T1000 (cell line): ENCODE data around the gene TBC1D10A.

Experiments used
- DNase-seq: peaks from one replicate; lab custom pipeline; 2025; ENCODE audit warnings: mixed read lengths; lab: John Stamatoyannopoulos, UW

The TBC1D10A gene

DNA sequence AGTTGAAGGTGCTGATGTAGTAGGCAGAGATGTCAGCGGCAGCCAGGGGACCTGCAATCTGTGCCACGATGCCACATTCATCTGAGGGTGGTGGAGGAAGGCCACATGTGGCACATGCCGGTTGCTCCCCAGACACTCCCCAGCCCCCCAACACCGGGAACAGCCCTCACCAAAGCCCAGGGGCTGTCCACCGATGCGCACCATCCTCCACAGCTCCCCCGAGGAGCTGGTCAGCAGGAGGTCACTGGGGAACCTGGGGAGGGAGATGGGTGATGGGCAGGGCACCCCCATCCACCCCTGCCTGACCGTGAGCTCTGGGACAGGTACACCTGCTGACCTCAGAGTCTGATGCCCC, 40.9 kb downstream of the TBC1D10A start:
- no peak for DNase-seq

DNA sequence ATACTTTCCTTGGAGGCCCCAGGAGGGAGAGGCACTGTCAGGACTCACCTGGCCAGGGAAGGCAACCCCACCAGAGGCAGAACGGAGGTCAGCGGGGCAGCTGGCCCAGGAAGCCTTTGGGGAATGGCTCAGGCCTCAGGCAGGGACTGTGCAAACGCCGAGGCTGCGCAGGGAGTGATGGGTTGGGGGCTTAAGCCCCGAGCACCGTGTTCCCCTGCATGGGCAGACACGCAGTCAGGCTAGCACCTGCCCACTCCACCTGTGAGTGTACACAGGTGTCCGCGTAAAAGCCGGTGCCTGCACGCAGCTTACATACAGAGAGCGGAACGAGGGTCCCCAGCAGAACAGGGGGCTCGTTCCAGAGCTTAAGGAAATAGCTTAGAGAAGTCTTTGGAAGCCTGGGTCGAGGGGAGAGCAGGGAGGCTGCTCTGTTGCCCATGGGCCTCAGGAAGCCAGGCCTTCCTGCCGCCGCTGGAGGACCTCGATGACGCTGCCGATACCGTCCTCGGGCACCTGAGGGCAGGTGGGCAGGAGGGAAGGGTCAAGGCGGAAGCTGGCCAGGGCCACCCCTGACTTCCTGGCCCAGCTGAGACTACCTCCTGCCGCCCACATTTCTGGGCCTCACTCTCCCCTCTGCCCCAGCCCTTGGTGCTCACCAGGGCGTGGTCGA, 41.4 kb downstream of the TBC1D10A start:
- DNase-seq = no peak

DNA sequence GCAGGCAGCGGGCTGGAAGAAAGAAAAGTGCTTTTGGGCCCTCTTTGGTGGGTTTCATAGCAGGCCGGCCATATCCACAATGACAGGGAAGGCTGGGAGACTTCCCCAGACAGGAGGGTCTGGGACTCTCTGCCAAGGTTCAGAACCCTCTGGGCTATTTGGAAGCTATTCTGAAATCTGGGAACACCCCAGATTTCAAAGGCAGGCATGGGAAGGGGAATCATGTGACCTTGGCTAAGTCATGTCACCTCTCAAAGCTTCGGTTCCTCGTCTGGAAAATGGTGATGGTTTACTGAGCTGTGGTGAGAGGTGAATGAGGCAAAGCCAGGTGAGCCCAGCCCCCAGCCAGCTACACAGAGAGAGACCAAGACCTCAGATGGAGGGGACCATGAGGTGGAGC, 42.1 kb downstream of the TBC1D10A start:
- DNase-seq = no peak

DNA sequence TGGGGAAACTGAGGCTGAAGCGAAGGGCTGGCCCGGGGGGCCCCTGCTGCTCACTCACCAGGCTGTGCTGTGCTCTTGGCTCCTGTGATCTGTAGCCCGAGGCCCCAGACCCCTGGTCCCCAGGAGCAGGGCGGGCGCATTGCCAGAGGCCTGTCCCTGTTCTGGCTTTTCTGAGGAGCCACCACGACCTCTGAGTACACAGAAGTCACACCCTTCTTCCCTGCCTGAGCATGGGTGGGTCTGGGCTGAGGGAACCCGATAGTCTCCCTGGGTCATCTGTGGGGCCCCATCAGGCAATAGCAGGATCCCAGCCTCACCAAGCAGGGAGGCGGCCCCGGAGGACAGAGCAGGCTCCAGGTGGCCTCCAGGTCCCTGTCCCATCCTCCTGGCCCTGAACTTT, 42.6 kb downstream of the TBC1D10A start:
- DNase-seq = no peak

DNA sequence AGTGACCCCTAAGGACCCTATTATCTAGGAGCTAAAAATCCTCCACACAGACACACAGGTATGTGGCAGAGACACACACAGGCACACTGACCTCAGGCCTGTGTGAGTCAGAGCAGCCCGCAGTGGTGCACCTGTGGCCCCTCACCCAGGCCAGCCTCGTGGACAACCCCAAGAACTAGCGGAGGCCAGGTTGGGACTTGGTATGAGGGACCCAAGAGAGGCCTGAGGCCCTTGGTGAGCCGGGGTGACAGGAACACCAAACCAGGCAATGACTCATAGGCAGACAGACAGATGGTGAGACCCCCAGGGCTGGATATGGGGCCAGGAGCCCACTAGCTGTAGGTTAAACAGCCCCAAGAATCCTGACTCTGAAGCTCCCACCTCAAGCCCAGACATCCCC, 43.4 kb downstream of the TBC1D10A start:
- no peak for DNase-seq

DNA sequence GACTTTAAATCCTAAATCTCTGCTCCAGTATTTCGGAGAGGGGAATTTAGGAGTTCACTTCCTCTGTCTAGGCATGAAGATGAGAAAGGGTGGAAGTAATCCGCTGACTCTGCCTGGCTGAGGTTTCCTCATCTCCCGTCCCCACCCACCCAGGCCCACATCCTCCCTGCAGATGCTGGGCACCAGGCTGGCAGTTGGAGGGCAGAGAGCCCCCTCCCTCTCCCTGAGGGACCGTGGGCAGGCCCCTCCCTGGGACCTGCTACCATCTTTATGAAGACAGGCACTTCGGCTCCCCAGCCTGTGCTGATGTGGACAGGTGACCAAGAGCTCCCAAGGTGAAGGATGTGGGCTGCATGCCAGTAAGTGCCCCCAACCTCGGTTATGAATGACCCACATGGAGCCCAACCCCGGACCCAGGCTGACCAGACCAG, 44.1 kb downstream of the TBC1D10A start:
- DNase-seq = no peak

DNA sequence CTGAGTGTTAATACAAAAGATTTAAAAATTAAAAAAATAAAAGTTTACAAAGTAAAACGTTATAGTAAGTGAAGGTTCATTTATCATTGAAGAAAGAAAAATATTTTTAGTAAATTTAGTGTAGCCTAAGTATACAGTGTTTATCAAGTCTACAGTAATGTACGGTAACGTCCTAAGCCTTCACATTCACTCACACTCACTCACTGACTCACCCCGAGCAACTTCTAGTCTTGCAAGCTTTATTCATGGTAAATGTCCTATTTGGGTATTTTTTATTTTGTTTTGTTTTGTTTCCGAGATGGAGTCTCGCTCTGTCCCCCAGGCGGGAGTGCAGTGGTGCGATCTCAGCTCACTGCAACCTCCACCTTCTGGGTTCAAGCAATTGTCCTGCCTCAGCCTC, 46.2 kb downstream of the TBC1D10A start:
- DNase-seq = no peak

DNA sequence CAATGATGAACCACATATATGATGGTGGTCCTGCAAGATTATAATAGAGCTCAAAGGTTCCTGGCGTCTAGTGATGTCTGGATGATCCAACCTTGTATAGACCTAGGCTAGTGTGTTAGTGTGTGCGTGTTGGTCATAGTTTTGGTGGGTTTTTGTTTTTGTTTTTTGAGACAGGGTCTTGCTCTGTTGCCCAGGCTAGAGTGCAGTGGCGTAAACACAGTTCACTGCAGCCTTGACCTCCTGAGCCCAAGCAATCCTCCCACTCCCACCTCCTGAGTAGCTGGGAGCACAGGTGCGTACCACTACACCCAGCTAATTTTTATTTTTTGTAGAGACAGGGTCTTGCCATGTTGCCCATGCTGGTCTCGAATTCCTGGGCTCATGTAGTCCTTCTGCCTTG, 46.8 kb downstream of the TBC1D10A start:
- no peak for DNase-seq

DNA sequence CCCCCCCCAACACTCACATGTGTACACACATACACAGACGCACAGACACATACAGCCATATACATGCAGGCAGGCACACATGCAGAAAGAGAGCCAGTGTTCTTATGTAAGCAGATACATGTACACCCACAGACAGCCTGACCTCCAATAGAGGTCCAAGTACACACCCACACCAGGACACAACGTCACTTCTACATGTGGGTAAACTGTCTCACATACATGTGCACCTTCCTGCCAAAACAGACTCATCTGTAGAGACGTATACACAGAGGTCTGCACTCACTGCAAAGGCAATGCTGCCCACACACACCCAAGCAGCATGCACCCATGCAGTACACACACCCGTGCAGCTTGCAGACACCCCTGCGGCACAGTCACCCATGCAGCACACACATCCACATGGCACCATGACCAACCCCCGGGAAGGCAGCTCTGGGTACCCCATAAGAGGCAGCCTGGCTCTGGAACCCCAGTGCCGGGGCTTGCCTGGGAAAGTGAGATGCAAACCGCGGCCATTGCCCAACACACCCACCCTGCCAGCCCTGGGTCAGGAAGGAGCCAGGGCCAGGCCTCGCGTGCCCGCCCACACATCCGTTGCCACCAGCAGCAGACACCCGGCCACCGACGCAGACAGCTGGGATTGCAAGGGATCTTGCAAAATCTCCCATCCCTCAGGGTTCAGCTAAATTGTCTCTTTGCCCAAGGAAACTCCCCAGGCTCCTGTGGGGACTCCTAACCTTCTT, 47.5 kb downstream of the TBC1D10A start:
- no peak for DNase-seq

DNA sequence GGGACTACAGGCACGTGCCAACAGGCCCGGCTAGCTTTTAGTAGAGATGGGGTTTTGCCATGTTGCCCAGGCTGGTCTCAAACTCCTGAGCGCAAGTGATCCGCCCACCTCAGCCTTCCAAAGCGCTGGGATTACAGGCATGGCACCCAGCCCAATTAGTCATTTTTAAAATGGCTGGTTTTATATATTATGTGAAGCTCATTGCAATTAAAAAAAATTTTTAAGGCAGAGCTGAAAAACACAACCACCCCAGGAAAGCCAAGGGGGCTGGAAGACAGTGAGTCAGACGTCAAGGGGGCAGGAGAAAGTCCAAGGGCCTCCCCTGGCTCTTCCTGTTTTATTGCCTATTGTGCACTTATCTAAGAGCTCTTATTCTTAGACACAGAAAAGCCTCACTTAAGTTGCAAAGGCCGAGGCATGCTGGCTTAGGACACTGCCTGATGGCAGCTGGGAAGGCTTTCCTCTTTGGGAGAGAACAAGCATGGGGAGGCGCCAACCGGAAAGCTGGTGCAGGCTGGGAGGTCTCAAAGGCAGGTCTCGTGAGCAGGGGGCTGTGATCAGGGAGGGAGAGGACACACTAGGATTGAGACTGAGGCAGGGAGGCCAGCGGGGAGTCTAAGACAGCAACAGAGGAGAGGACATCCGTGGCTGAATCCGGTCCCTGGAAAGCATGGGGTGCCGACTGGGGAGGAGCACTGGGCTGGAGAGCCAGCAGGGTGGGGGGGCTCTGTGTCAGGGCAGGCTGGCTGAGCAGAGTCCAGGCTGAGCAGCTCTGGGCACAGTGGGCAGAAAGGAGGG, 49.0 kb downstream of the TBC1D10A start:
- DNase-seq = peak; percentile 55

DNA sequence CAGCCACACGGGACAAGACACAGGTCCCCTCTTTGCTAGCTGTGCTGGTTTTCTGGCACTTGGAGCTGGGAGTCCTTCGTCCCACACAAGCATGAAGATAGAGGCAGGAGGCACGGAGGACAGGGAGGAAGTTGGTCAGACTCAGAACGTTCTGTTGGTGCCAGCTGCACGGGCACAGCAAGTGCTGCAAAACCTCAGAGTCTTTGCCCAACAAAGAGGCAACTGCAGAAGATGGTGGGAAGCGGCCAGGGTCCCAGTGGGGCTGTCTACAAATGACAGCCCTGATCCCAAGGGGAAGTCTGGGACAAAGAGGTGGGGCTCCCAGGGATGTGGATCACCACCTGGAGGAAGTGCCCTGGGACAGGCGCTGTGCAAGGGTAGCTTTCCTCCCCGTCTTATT, 50.7 kb downstream of the TBC1D10A start:
- DNase-seq = no peak

DNA sequence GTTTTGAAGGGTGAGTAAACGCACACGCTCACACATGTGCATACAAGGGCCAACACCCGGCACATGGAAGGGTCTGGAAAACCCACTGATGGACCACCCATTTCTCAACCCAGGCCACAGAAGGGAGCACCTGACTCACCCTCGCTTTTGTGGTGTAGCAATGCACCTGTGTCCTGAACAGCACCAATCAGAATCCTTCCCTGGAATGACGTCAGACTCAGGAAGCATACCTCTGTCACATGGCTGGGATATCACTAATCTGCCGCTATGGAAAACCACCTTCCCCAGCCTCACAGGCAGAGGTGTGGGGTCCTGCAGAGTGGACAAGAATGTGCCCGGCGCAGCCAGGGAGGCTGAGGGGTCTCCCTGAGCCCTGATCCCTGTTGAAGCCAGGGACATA, 51.1 kb downstream of the TBC1D10A start:
- no peak for DNase-seq

DNA sequence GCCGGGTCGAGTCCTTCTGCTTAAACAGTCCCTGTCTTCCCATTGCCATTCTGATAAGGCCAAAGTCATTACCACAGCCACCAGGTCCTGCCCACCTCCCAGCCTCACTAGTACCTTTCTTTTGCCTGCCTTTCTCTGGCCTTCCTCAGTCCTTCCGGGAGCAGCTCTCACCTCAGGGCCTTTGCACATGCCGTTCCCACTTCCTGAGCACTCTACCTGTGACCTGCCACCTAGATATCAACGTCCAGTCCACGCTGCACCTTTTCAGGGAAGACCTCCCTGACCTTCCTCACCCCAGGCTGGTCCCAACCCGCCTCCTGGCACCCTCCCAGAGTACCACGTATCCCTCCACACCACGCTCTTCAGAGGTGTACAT, 52.3 kb downstream of the TBC1D10A start:
- DNase-seq = no peak

DNA sequence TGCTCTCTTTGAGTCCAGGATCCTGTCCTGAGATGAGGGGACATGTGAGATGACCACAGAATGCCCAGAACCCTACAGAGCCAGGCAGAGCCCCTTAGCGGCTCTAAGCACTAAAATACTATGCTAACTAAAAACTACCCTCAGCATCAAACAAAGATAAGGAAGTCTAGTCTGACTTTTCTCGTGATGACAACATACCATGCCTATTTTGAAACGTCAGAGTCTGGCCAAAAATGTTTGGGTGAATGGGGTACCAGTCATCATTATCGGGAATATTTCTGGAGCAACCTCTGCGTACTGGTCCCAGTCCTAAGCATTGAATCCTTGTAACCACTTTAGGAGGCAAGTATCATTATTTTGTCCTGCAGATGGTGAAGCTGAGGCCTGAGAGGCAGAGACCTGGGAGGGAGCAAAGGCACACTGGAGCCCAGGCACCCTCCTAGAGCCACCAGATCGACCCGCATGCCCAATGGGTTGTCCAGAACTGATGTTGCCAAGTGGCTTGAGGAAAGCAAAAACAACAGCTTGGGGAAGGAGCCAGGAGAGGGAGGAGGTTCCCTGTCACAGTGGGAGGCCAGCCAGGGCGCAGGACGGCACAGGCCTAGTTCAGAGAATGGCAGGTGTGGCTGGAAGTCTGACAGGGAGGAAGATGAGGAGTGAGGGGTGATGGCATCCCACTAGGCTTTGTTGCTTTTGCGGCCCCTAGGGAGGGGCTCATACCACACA, 52.9 kb downstream of the TBC1D10A start:
- no peak for DNase-seq

DNA sequence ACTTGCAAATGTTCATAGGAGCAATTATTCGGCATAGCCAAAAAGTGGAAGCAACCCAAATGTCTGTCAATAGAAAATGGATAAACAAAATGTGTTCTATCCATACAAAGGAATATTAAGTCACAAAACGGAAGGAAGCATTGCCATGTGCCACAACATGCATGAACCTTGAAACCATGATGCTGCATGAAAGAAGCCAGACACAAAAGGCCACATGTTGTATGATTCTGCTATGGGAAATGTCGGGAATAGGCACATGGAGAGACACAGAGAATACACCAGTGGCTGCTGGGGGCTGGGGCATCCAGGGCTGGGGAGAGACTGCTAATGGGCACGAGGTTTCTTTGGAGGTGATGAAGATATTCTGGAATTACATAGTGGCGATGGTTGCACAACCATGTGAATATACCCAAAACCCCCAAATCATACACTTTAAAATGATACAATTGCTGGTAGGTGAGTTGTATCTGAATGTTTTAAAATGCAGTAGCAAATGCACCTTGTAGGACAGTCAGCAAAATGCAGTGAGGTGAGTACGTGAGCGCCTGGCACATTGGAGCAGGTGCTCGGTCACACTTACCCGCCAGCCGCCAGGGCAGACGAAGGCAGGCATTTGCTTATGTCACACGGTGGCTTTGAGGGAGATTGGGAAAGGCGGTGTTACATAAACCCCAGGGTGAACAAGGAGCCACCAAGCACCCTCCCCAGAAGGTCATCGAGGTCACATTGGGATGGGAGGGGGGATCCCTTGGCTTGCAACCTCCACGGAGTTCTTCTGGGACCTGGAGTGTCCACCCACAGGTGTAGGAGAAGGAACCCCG, 53.8 kb downstream of the TBC1D10A start:
- DNase-seq = no peak

DNA sequence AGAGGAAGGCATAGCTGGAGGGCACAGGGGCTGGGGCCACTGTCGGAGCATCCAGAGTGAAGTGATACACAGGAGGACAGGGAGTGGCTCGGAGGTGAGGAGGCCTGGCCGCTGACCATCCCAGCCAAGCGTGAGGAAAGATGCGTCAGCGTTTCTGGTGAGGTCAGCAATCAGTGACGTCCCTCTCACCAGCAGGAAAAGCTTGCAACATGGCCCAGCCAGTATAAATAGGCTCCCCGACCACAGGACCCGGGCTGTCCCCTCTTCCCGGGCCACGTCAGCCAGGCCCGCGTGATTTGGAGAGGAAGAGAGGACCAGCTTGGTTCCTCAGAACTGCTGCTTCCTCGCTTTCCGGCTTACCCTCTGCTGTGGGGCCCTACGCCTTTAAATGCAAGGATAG, 55.9 kb downstream of the TBC1D10A start:
- peak; percentile 35 for DNase-seq

DNA sequence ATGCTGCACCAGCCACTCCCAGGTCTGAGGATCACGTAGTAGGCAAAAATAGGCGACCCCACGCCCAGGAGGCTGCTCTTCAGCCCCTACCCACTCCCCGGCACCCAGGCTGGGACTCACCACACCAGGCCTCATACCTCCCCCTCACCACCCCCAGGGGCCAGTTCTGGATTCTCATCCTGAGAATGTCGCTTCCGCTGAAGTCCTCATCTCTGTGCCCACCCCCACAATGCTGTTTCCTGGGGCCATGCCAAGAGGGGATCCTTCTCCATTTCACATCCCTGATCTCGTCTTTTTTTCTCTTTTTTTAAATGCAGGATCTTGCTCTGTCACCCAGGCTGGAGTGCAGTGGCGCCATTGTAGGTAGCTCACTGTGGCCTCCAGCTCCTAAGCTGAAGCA, 58.4 kb downstream of the TBC1D10A start:
- DNase-seq = no peak

DNA sequence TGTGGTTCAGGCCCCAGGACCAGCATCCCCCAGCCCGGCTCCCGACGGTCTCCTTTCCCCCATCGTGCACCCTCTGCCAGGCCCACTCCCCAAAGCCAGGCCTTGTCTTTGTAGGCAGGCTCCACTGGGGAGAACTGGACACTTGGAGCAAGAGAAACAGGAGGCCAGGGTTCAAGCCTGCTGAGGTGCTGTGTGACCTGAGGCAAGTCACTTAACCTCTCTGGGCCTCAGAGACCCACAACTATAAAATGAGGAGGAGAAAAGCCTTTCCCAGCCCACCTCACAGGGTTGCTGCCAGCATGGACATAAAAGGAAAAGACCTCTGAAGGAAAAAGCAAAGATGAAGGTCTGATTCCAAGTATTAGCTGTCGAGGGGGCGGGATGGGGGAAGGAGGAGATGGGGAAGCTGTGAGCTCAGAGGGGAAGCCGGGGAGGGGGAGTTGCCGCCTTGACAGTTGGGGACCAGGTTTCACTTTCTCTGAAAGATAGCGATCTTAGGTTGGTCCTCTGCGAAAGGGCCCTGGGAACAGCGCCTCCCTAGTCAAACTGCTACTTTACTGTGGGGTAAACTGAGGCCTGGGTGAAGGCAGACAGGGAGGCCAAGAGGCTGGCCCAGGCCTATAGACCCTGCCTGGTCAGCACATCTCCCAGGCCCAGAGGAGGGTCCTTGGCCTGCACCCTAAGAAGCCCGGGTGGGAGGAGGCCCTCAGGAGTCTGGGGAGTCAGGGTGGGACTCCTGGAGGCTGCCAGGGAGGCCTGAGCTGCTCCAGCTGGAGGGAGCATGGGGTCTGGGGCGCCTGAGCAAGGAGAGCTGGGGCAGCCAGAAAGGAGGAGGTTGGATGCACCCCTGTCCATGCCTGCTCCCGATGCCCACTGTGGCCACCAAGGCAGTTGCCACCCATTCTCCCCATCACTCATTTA, 59.1 kb downstream of the TBC1D10A start:
- no peak for DNase-seq

DNA sequence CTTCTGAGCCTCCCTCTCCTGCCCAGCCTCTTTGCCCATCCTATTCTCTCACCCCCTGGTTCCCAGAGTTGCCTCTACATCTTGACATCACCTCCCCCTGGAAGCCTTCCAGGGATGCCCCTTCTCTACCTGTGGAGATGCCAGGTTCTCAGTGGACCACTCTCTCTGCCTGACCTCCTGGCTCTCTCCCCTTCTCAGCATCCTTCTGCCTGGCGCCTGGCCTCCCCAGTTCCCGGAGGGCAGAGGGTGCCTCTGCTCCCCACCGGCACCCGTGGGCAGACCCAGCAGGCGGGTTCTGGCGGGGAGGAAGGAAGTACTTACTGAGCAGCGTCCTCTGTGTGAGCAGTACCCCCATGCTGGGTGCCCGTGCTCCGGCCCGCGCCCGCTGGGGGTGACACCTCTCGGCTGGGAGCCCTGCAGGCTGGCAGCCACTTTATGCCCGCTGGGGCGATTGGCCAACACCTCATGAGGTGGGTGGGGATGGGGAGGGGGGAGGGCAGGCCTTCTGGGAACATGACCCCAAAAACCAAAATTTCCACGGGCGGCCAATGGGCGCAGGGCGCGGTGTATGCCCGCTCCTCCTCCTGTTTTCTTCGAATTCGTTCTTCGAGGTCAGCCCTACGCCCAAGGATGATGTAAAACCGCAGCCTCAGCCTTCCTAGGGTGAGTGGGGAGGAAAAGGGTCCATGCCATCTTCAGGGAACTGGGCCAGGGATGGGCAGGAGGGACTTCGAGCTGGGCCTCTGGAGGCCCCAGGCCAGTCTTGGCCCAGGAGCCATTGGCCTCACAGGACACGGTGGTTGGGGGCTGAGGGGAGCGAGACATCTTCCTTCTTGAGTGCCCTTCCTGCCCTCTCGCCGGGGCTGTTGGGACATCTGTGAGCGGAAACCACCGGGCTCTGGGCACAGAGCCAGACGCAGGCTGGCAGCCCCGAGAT, 60.0 kb downstream of the TBC1D10A start, which contains the start of gene OSM:
Gene OSM (minus strand): TSS at position 407 of the 937 bp plus-strand sequence. CDS start 52 bp downstream, at position 355.
- DNase-seq = no peak
